GM23338 (cell line): ENCODE results near the gene SERF2. TPM values are rescaled to one million over a fixed set of nuclear protein-coding genes. Genes with fewer than 3 reads are reported as not detected.

Experiments
- ATAC-seq: fragments of 200-7000 bp; cut with Tn5 transposase; 3 replicates; pipeline ENCODE4 v1.9.1; 2020
- DNase-seq: peaks from one replicate; pipeline ENCODE4 v3.0.0-alpha.2; 2015; ENCODE audit warnings: low spot score
- H2AFZ ChIP-seq: fragments of 200-600 bp; sonication (generic); 2 replicates; pipeline ENCODE4 v1.8.0; 2016; ENCODE audit warnings: antibody characterized with exemption, mild to moderate bottlenecking, moderate library complexity
- H3F3A ChIP-seq: fragments of 200-600 bp; sonication (generic); replicated peaks from 2 replicates; pipeline ENCODE4 v1.8.0; 2017; ENCODE audit warnings: antibody characterized with exemption, mixed run types, low read depth
- H3K27ac ChIP-seq: fragments of 200-600 bp; sonication (generic); 2 replicates; pipeline ENCODE4 v1.6.1; 2016; ENCODE audit warnings: low read depth
- H3K27me3 ChIP-seq: fragments of 200-600 bp; sonication (generic); 2 replicates; pipeline ENCODE4 v1.8.0; 2016; ENCODE audit warnings: mild to moderate bottlenecking, mixed run types, moderate library complexity; ENCODE audit not compliant: insufficient read depth
- H3K36me3 ChIP-seq: fragments of 200-600 bp; sonication (generic); 2 replicates; pipeline ENCODE4 v1.8.0; 2016; ENCODE audit warnings: mild to moderate bottlenecking; ENCODE audit not compliant: insufficient read depth
- H3K4me1 ChIP-seq: fragments of 200-600 bp; sonication (generic); 2 replicates; pipeline ENCODE4 v1.8.0; 2016; ENCODE audit warnings: mild to moderate bottlenecking, moderate library complexity; ENCODE audit not compliant: insufficient read depth
- H3K4me2 ChIP-seq: fragments of 200-600 bp; sonication (generic); 2 replicates; pipeline ENCODE4 v1.7.1; 2017; ENCODE audit warnings: mixed run types
- H3K4me3 ChIP-seq: fragments of 200-600 bp; sonication (generic); 2 replicates; pipeline ENCODE4 v1.6.1; 2016; ENCODE audit warnings: mixed run types
- H3K79me2 ChIP-seq: fragments of 200-600 bp; sonication (generic); replicated peaks from 2 replicates; pipeline ENCODE4 v1.8.0; 2017; ENCODE audit warnings: mild to moderate bottlenecking; ENCODE audit not compliant: insufficient read depth
- H3K9me2 ChIP-seq: fragments of 200-600 bp; sonication (generic); 2 replicates; pipeline ENCODE4 v1.8.0; 2017; ENCODE audit not compliant: insufficient read depth
- H4K20me1 ChIP-seq: fragments of 200-600 bp; sonication (generic); replicated peaks from 2 replicates; pipeline ENCODE4 v1.8.0; 2017; ENCODE audit warnings: mild to moderate bottlenecking; ENCODE audit not compliant: insufficient read depth
- H3K27ac Mint-ChIP-seq: 2 replicates; pipeline ENCODE4 v1.8.0; 2020; ENCODE audit warnings: inconsistent platforms, mild to moderate bottlenecking, moderate library complexity, mixed read lengths
- H3K27me3 Mint-ChIP-seq: 3 replicates; pipeline ENCODE4 v1.8.0; 2022; ENCODE audit warnings: low read depth, mild to moderate bottlenecking, moderate library complexity, mixed read lengths, inconsistent platforms; ENCODE audit not compliant: insufficient read depth, poor library complexity
- H3K36me3 Mint-ChIP-seq: 3 replicates; pipeline ENCODE4 v1.8.0; 2021; ENCODE audit warnings: low read depth, mild to moderate bottlenecking, inconsistent platforms, moderate library complexity, mixed read lengths
- H3K4me1 Mint-ChIP-seq: 3 replicates; pipeline ENCODE4 v1.8.0; 2020; ENCODE audit warnings: mild to moderate bottlenecking, inconsistent platforms, mixed read lengths
- H3K4me3 Mint-ChIP-seq: 3 replicates; pipeline ENCODE4 v1.8.0; 2021; ENCODE audit warnings: moderate library complexity, mild to moderate bottlenecking, inconsistent platforms, mixed read lengths
- H3K9me3 Mint-ChIP-seq: 3 replicates; pipeline ENCODE4 v1.8.0; 2020; ENCODE audit warnings: moderate library complexity, mild to moderate bottlenecking, inconsistent platforms, mixed read lengths
- CREB1 ChIP-seq: fragments of 250-450 bp; sonication (Bioruptor Pico); IDR thresholded peaks from 2 replicates; pipeline ENCODE4 v1.5.0; 2020; ENCODE audit warnings: low read depth, mild to moderate bottlenecking, moderate library complexity
- ETS1 ChIP-seq: IDR thresholded peaks from 2 replicates; pipeline ENCODE4 v1.6.1; 2016; ENCODE audit warnings: antibody characterized with exemption
- EZH2 ChIP-seq: fragments of 200-600 bp; sonication (generic); IDR thresholded peaks from one replicate; pipeline ENCODE4 v1.8.0; 2017; ENCODE audit warnings: antibody characterized with exemption, mild to moderate bottlenecking, low read depth; ENCODE audit not compliant: unreplicated experiment
- EZH2phosphoT487 ChIP-seq: fragments of 200-600 bp; sonication (generic); IDR thresholded peaks from one replicate; pipeline ENCODE4 v1.8.1; 2018; ENCODE audit warnings: antibody characterized with exemption; ENCODE audit not compliant: unreplicated experiment
- JUNB ChIP-seq: IDR thresholded peaks from one replicate; pipeline ENCODE4 v1.6.1; 2016; ENCODE audit warnings: antibody characterized with exemption; ENCODE audit not compliant: unreplicated experiment
- NANOG ChIP-seq: IDR thresholded peaks from 2 replicates; pipeline ENCODE4 v1.6.1; 2016; ENCODE audit warnings: antibody characterized with exemption, borderline replicate concordance
- POLR2AphosphoS5 ChIP-seq: IDR thresholded peaks from 2 replicates; pipeline ENCODE4 v1.6.1; 2016; ENCODE audit warnings: antibody characterized with exemption, low read depth
- REST ChIP-seq: IDR thresholded peaks from one replicate; pipeline ENCODE4 v1.6.1; 2018; ENCODE audit warnings: antibody characterized with exemption; ENCODE audit not compliant: unreplicated experiment
- STAT1 ChIP-seq: IDR thresholded peaks from one replicate; pipeline ENCODE4 v1.6.1; 2016; ENCODE audit warnings: antibody characterized with exemption; ENCODE audit not compliant: unreplicated experiment
- ZNF114 ChIP-seq: fragments of 250-450 bp; sonication (Bioruptor Pico); IDR thresholded peaks from 2 replicates; pipeline ENCODE4 v1.5.0; 2020; ENCODE audit warnings: mild to moderate bottlenecking, moderate library complexity
- ZNF331 ChIP-seq: fragments of 250-450 bp; sonication (Bioruptor Pico); IDR thresholded peaks from 2 replicates; pipeline ENCODE4 v1.5.0; 2020; ENCODE audit warnings: low read depth, mild to moderate bottlenecking, moderate library complexity
- polyA plus RNA-seq: library from polyadenylated mRNA; unstranded; fragments of >200 nt; fragmentation: Nextera tagmentation; extraction: Ambion mirVana; gene quantifications from 2 replicates; pipeline ENCODE4 v1.2.1, GENCODE V29; 2016
- total RNA-seq: library from RNA; depleted of rRNA; stranded (reverse); fragments of >200 nt; shearing (Covaris generic); gene quantifications from 2 replicates; pipeline ENCODE4 v1.2.3, GENCODE V29; 2014
- TF ChIP-seq, protein P1 (sequence below): fragments of 250-450 bp; sonication (Bioruptor Pico); IDR thresholded peaks from 2 replicates; pipeline ENCODE4 v1.5.0; 2020; ENCODE audit warnings: mild to moderate bottlenecking, moderate library complexity
- TF ChIP-seq, protein P2 (sequence below), 2 experiments: fragments of 200-600 bp in 1 of 2; sonication (generic) in 1 of 2; conservative IDR thresholded peaks; 2 replicates each; pipeline versions ENCODE4 v1.5.1 to v1.6.1; 2016 to 2017; ENCODE audit warnings: antibody characterized with exemption in 2 of 2, low read depth in 2 of 2, mild to moderate bottlenecking in 2 of 2, moderate library complexity in 1 of 2

Gene SERF2
- total and polyA plus RNA-seq, 2 experiments from 2014 or later = 460 to 2,602 TPM

GRCh38 chr15:43762824-43763223, 29.3 kb upstream of the SERF2 start:
- no peaks in the 10 kb centered on the region for H3K27me3 ChIP-seq
- H2AFZ ChIP-seq = no peak overlapping the region
- H3K9me2 ChIP-seq = no peaks in the 10 kb centered on the region
- ATAC-seq (no peak), DNase-seq (no peak)
- Mint-ChIP-seq H3K9me3 (no peaks in the 10 kb centered on the region), H3K27me3 (no peaks in the 10 kb centered on the region), H3K27ac (no peak overlapping the region), H3K4me3 (no peak overlapping the region), H3K36me3 (peaks cover 89% of the 10 kb centered on the region), H3K4me1 (no peaks in the 10 kb centered on the region)
- H4K20me1 ChIP-seq = peaks cover 38% of the 10 kb centered on the region
- peak overlapping the region; percentile 42; the same call in 1 of the 2 replicates for H3K27ac ChIP-seq
- H3K4me3 ChIP-seq = no peak overlapping the region
- H3K4me1 ChIP-seq = no peaks in the 10 kb centered on the region
- no peak for TF ChIP-seq STAT1
- no peak for TF ChIP-seq JUNB
- TF ChIP-seq REST = no peak
- TF ChIP-seq, protein P1, sequence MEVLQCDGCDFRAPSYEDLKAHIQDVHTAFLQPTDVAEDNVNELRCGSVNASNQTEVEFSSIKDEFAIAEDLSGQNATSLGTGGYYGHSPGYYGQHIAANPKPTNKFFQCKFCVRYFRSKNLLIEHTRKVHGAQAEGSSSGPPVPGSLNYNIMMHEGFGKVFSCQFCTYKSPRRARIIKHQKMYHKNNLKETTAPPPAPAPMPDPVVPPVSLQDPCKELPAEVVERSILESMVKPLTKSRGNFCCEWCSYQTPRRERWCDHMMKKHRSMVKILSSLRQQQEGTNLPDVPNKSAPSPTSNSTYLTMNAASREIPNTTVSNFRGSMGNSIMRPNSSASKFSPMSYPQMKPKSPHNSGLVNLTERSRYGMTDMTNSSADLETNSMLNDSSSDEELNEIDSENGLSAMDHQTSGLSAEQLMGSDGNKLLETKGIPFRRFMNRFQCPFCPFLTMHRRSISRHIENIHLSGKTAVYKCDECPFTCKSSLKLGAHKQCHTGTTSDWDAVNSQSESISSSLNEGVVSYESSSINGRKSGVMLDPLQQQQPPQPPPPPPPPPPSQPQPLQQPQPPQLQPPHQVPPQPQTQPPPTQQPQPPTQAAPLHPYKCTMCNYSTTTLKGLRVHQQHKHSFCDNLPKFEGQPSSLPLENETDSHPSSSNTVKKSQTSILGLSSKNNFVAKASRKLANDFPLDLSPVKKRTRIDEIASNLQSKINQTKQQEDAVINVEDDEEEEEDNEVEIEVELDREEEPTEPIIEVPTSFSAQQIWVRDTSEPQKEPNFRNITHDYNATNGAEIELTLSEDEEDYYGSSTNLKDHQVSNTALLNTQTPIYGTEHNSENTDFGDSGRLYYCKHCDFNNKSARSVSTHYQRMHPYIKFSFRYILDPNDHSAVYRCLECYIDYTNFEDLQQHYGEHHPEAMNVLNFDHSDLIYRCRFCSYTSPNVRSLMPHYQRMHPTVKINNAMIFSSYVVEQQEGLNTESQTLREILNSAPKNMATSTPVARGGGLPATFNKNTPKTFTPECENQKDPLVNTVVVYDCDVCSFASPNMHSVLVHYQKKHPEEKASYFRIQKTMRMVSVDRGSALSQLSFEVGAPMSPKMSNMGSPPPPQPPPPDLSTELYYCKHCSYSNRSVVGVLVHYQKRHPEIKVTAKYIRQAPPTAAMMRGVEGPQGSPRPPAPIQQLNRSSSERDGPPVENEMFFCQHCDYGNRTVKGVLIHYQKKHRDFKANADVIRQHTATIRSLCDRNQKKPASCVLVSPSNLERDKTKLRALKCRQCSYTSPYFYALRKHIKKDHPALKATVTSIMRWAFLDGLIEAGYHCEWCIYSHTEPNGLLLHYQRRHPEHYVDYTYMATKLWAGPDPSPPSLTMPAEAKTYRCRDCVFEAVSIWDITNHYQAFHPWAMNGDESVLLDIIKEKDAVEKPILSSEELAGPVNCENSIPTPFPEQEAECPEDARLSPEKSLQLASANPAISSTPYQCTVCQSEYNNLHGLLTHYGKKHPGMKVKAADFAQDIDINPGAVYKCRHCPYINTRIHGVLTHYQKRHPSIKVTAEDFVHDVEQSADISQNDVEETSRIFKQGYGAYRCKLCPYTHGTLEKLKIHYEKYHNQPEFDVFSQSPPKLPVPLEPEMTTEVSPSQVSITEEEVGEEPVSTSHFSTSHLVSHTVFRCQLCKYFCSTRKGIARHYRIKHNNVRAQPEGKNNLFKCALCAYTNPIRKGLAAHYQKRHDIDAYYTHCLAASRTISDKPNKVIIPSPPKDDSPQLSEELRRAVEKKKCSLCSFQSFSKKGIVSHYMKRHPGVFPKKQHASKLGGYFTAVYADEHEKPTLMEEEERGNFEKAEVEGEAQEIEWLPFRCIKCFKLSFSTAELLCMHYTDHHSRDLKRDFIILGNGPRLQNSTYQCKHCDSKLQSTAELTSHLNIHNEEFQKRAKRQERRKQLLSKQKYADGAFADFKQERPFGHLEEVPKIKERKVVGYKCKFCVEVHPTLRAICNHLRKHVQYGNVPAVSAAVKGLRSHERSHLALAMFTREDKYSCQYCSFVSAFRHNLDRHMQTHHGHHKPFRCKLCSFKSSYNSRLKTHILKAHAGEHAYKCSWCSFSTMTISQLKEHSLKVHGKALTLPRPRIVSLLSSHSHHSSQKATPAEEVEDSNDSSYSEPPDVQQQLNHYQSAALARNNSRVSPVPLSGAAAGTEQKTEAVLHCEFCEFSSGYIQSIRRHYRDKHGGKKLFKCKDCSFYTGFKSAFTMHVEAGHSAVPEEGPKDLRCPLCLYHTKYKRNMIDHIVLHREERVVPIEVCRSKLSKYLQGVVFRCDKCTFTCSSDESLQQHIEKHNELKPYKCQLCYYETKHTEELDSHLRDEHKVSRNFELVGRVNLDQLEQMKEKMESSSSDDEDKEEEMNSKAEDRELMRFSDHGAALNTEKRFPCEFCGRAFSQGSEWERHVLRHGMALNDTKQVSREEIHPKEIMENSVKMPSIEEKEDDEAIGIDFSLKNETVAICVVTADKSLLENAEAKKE (CRISPR knock-in tag) = no peak
- no peak for TF ChIP-seq ZNF114
- no peak for TF ChIP-seq ETS1
- TF ChIP-seq EZH2phosphoT487 = no peak
- no peak for TF ChIP-seq ZNF331
- no peak for TF ChIP-seq NANOG
- TF ChIP-seq, protein P2, sequence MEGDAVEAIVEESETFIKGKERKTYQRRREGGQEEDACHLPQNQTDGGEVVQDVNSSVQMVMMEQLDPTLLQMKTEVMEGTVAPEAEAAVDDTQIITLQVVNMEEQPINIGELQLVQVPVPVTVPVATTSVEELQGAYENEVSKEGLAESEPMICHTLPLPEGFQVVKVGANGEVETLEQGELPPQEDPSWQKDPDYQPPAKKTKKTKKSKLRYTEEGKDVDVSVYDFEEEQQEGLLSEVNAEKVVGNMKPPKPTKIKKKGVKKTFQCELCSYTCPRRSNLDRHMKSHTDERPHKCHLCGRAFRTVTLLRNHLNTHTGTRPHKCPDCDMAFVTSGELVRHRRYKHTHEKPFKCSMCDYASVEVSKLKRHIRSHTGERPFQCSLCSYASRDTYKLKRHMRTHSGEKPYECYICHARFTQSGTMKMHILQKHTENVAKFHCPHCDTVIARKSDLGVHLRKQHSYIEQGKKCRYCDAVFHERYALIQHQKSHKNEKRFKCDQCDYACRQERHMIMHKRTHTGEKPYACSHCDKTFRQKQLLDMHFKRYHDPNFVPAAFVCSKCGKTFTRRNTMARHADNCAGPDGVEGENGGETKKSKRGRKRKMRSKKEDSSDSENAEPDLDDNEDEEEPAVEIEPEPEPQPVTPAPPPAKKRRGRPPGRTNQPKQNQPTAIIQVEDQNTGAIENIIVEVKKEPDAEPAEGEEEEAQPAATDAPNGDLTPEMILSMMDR (conservative IDR thresholded peaks at IDR 0.05; ENCODE audit: low read depth in 2 of 2) = no peak
- TF ChIP-seq POLR2AphosphoS5 = no peak
- TF ChIP-seq CREB1 (CRISPR knock-in tag) = no peak
- TF ChIP-seq EZH2 = no peak
- no peak overlapping the region for H3K4me2 ChIP-seq
- H3K79me2 ChIP-seq = peaks cover 15% of the 10 kb centered on the region; the same call in 1 of the 2 replicates
- peaks cover 26% of the 10 kb centered on the region; the same call in 1 of the 2 replicates for H3F3A ChIP-seq
- H3K36me3 ChIP-seq = peaks cover 89% of the 10 kb centered on the region
